ENCODE results near the gene CD276. TPM values are rescaled to one million over a fixed set of nuclear protein-coding genes. Genes with fewer than 3 reads are reported as not detected.
A peak's percentile ranks its signal among the peaks of the same experiment; 100 is the strongest.
"Not testable (repeated sequence)": the region's sequence is repeated elsewhere in the genome, so short reads cannot be mapped to it uniquely, and the experiment has no call there.

The CD276 gene
- total RNA-seq = 1 to 10 TPM; 1.6 to 2.1 TPM

DNA sequence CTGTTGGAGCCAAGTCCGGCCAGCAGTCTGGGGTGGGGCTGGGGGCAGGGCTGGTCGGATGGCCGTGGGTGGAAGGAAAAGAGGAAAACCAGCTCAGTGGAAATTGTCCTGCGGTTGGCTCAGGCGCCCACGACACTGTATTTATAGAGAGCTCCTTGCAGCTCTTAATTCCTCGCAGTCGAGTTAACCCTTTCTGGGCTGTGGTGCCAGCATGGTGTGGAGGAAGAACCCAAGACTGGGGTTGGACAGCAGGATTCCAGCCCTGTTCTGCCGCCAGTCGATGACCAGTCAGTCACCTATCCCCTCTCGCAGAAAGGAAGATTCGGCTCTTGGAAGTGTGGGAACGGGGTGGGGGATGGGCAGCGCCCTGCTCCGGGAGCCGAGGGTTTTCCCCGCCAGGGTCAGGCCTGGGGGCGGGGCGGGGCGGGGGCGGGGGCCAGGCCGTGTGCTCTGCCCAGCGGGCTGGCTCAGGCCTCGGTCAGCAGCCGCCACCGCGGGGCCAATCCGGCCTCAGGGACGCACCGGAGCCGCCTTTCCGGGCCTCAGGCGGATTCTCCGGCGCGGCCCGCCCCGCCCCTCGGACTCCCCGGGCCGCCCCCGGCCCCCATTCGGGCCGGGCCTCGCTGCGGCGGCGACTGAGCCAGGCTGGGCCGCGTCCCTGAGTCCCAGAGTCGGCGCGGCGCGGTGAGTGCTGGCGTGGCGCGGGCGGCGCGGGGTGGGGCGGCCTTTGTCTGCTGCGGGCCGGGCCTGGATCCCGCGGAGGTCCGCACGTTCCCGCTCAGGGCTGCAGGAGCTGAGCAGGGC lies at the start of gene CD276:
Gene CD276, plus strand, starts transcription at position 607 of the 804 bp plus-strand sequence. CDS start 15,257 bp downstream, outside the sequence.
- H3K27ac Mint-ChIP-seq = no peak within 1 kb of the TSS
- peaks cover 83% of the 10 kb centered on the region for H3K27me3 Mint-ChIP-seq
- peak within 1 kb of the TSS; percentile 72 for H3K4me3 Mint-ChIP-seq
- H3K4me1 Mint-ChIP-seq = peaks cover 16% of the 10 kb centered on the region
- peak; percentile 19 for DNase-seq
- H3K36me3 Mint-ChIP-seq = no peaks in the 10 kb centered on the region
- no peaks in the 10 kb centered on the region for H3K9me3 Mint-ChIP-seq

DNA sequence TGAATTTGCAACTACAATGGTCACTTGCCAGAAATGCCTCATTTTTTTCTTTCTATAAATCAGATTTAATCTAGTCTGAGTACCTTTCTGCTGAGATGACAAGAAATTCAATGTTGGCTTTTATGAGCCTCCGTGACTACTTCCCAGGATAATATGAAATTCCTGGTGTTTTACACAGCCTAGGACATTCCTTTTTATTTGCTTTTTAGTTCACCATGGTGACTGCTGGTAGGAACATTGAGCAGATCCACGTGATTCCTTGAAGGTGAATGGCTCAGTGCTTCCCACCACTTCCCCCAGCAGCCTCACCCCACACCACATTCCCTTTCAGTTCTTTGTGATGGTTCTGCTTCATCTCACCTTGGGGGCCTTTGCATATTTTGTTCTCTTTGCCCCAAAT lies 46.7 kb upstream of the CD276 start:
- Mint-ChIP-seq H3K4me1 (peaks cover 15% of the 10 kb centered on the region), H3K27ac (no peak overlapping the region), H3K9me3 (peaks cover 5% of the 10 kb centered on the region), H3K4me3 (no peak overlapping the region), H3K36me3 (no peaks in the 10 kb centered on the region), H3K27me3 (peaks cover 39% of the 10 kb centered on the region)
- no peak for DNase-seq

DNA sequence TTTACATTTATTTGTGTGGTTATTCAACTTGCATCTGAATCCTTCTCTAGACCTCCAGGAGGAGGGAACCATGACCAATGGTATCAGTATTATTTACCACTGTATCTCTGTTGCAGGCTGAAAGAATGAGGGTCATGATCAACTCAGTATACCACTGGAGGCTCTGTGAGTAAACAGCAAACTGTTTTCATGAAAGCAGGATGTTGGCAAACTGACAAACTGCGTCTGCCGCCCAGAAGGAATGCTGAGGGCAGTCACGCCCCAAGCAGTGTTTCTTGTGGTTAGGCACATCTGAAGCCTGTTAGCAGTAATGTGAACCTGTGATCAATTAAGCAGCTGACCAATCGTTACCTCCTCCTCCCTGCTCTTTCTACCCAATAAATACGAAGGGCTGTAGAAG lies 44.7 kb upstream of the CD276 start:
- H3K27me3 Mint-ChIP-seq = peaks cover 36% of the 10 kb centered on the region
- H3K9me3 Mint-ChIP-seq, DNase-seq, H3K4me3 Mint-ChIP-seq, H3K4me1 Mint-ChIP-seq, H3K36me3 Mint-ChIP-seq, H3K27ac Mint-ChIP-seq: not testable (repeated sequence)

DNA sequence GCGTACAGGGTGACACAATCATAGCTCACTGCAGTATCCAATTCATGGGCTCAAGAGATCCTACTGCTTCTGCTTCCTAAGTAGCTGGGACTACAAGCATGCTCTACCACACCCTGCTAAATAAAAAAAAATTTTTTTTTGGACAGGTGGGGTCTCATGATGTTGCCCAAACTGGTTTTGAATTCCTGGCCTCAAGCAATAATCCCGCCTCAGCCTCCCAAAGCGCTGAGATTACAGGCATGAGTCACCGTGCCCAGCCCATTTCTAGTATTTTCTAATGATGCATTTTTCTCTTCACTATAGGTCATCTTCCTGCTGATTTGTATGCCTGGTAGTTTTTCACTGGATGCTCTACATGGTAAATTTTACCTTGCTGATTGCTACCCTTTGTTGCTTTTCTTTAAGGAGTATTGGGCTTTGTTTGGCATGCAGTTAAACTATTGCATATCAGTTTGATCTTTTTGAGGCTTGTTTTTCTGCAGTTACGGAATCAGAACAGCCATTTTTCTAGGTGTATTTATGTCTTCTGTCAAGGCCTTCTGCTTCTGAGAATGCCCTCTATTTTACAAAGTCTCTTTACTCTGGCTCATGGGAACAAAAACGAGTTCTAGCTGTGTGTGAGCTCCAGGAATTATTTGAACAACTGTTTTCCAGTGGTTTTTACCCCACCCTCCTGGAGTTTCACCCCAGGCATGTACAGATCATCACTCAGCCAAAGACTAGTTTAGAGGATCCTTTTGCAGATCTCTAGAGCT lies 36.7 kb upstream of the CD276 start:
- Mint-ChIP-seq H3K27ac (no peak overlapping the region), H3K27me3 (peaks cover 18% of the 10 kb centered on the region), H3K4me1 (peaks cover 15% of the 10 kb centered on the region), H3K9me3 (peaks cover 7% of the 10 kb centered on the region), H3K4me3 (no peak overlapping the region), H3K36me3 (peaks cover 3% of the 10 kb centered on the region)
- no peak for DNase-seq

DNA sequence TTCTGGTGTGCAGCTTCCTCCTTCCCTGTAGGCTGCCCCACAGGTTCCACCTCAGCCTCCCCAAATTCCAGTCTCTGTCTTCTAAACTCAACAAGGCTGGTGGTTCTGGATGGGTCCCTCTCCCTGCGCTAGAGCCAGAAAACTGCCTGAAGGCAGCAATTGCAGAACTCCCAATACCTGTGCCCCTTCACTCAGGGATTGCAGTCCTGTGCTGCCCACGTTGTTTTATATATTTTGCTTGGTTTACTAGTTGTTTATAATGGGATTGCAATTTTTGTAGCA lies 36.2 kb upstream of the CD276 start:
- Mint-ChIP-seq H3K27ac (no peak overlapping the region), H3K4me3 (no peak overlapping the region), H3K9me3 (peaks cover 7% of the 10 kb centered on the region), H3K27me3 (peaks cover 20% of the 10 kb centered on the region), H3K36me3 (peaks cover 3% of the 10 kb centered on the region), H3K4me1 (peaks cover 15% of the 10 kb centered on the region)
- DNase-seq = no peak

DNA sequence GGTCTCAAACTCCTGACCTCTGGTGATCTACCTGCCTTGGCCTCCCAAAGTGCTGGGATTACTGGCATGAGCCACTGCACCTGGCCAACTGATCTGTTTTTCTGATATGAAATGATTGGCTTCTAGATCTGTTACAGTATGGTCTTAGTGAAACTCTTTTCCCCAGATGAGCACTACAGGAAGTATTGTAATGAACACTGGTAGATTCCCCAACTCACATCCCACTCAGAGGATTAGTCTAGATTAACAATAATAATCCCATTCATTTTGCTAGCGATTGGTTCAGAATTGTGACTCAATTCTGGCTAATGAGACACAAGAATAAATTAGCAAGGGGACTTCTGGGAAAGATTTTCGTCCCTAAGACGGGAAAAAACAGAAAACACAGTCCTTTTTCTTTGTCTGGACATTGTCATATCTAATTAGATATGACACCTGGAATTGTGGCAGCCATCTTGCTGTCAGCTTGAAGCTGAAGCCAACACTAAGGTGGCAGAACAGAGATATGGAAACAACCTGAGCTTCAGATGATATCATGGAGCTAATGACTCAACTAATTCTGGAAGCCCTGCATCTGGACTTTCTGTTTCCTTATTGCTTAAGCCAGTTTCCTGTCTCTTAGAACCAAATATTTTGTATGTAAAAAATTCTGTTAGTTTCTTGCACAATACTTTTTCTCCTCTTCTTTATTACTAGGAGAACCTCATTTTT lies 33.6 kb upstream of the CD276 start:
- Mint-ChIP-seq H3K27ac (peak overlapping the region; percentile 85), H3K4me1 (peaks cover 15% of the 10 kb centered on the region), H3K4me3 (peak overlapping the region; percentile 41), H3K9me3 (peaks cover 7% of the 10 kb centered on the region), H3K27me3 (peaks cover 27% of the 10 kb centered on the region), H3K36me3 (peaks cover 3% of the 10 kb centered on the region)
- peak; percentile 3 for DNase-seq

DNA sequence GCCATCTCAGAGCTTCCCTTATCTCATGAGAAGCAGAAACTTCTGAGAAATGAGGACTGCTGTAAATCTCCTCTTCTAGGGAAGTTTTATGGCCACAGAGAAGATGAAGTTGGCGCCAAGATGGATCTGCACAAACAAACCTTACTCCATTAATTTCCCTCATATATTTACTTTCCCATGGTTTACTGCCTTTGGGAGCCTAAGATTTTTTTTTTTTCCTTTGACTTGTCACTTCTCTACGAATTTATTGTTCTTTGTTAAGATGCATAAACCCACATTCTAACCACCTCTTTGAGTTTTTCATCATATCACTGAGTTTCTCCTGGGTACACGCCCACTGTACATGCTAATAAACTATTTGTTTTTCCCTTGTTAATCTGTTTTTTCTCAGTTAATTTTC lies 29.5 kb upstream of the CD276 start:
- Mint-ChIP-seq H3K9me3 (peaks cover 7% of the 10 kb centered on the region), H3K4me3 (no peak overlapping the region), H3K27me3 (peaks cover 42% of the 10 kb centered on the region), H3K36me3 (peaks cover 3% of the 10 kb centered on the region), H3K4me1 (peaks cover 15% of the 10 kb centered on the region), H3K27ac (no peak overlapping the region)
- DNase-seq = no peak

DNA sequence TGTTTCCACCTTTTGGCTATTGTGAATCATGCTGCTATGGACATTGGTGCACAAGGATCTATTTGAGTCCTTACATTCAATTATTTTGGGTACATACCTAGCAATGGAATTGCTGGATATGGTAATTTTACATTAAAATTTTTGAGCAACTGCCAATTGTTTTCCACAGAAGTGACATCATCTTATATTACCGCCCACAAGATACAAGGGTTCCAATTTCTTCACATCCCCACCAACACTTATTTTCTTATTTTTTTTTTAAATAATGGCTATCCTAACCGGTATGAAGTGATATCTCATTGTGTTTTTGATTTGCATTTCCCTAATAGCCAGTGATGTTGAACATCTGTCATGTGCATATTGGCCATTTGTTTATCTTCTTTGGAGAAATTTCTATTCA lies 28.5 kb upstream of the CD276 start:
- peaks cover 45% of the 10 kb centered on the region for H3K27me3 Mint-ChIP-seq
- no peak overlapping the region for H3K27ac Mint-ChIP-seq
- H3K4me3 Mint-ChIP-seq = no peak overlapping the region
- DNase-seq = no peak
- peaks cover 4% of the 10 kb centered on the region for H3K9me3 Mint-ChIP-seq
- H3K4me1 Mint-ChIP-seq = peaks cover 8% of the 10 kb centered on the region
- peaks cover 3% of the 10 kb centered on the region for H3K36me3 Mint-ChIP-seq

DNA sequence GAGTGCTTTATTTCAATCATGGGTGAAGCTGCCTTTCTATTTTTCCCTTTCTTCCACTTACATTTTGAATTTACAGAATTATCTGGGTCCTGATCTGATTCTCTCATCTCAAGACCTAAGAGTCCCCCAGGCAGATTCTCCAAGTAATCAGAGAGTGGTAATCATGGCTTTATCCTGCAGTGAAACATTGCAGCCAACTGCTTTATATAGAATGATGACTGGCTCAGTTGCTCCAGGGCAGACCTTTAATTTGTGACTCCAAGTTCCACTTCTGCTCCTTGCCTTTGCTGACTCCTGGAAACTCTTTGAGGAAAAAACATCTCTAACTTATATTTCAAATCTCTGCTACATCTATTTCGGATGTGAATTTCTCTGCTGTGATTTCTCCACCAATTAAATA lies 25.5 kb upstream of the CD276 start:
- Mint-ChIP-seq H3K9me3 (peaks cover 6% of the 10 kb centered on the region), H3K4me3 (no peak overlapping the region), H3K27me3 (peaks cover 56% of the 10 kb centered on the region), H3K36me3 (no peaks in the 10 kb centered on the region), H3K4me1 (no peaks in the 10 kb centered on the region), H3K27ac (no peak overlapping the region)
- DNase-seq = no peak

DNA sequence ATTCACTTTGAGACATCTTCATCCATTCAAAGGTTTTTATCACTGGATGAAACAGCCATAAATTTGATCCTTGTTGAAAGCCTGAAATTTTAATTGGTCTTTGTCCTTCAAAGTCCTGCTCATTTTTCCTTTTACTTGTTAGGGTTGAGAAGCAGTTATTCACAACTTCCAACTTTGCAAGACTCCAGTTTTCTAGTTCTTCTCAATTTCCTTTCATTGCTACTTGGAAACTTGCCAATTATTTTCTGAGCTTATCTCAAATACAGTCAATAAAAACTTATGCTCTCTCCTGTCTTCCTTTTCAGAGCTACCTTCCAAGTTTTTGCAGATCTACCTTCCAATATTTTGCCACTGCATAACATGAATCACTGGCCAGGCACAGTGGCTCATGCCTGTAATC lies 23.7 kb upstream of the CD276 start:
- Mint-ChIP-seq H3K36me3 (no peaks in the 10 kb centered on the region), H3K9me3 (peaks cover 6% of the 10 kb centered on the region), H3K27ac (no peak overlapping the region), H3K27me3 (peaks cover 49% of the 10 kb centered on the region), H3K4me3 (no peak overlapping the region), H3K4me1 (no peaks in the 10 kb centered on the region)
- no peak for DNase-seq

DNA sequence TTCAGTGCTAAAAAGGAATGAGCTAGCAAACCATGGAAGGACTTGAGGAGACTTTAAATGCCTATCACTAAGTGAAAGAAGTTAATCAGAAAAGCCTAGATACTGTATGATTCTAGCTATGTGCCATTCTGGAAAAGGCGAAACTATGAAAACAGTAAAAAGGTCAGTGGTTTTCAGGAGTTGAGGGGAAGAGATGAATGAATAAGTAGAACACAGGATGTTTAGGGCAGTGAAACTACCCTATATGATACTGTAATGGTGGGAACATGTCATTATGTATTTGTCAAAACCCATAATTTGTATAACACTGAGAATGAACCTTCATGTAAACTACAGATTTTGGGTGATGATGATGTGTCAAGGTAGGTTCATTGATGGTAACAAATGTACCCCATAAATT lies 9.6 kb upstream of the CD276 start:
- Mint-ChIP-seq H3K4me1 (peaks cover 3% of the 10 kb centered on the region), H3K36me3 (no peaks in the 10 kb centered on the region), H3K27ac (no peak overlapping the region), H3K27me3 (peaks cover 41% of the 10 kb centered on the region), H3K9me3 (peaks cover 1% of the 10 kb centered on the region), H3K4me3 (no peak overlapping the region)
- no peak for DNase-seq

DNA sequence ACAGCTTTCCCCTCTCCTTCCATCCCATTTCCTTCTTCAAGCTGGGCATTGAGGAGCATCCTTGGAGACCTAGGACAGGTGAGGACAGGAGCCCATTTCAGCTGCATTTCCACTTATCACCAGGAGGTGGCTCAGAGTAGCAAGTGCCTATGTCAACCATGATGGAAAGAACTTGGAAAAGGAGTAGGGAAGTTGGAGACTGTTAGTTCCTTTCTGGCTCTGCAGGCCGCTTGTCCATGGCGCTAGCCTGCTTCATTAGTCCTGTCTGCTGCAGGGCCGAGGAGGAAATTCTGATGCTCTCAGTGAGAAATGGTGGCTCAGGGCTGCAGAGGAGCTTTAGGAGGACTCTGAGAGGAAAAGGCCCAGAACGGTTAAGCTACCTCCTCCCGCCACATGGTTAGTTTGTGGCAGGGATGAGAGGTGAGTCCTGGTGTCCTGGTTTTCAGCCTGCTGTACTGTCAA lies 7.0 kb upstream of the CD276 start:
- peaks cover 45% of the 10 kb centered on the region for H3K27me3 Mint-ChIP-seq
- peak; percentile 31 for DNase-seq
- peaks cover 8% of the 10 kb centered on the region for H3K4me1 Mint-ChIP-seq
- H3K4me3 Mint-ChIP-seq = no peak overlapping the region
- no peaks in the 10 kb centered on the region for H3K36me3 Mint-ChIP-seq
- no peaks in the 10 kb centered on the region for H3K9me3 Mint-ChIP-seq
- no peak overlapping the region for H3K27ac Mint-ChIP-seq

DNA sequence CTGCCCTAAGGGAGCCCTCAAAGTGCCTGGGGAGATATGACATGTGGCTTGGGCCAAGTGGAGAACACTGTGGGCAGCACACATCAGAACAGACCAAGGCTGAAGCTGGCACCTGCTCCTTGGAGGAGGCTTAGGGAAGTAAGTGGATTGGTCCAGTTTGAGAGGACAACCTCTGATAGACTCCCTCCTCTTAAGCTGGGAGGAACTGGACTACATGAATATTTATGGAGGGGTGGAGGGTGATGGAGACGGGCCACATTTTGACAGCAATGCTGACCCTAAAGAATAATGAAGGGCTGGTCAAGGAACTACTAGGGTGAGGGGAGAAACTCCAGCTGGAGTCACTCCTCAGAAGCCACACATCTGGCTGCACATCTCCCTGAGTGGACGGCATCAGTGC lies 6.5 kb upstream of the CD276 start:
- no peak for DNase-seq
- Mint-ChIP-seq H3K27ac (no peak overlapping the region), H3K4me3 (no peak overlapping the region), H3K4me1 (peaks cover 9% of the 10 kb centered on the region), H3K36me3 (no peaks in the 10 kb centered on the region), H3K27me3 (peaks cover 51% of the 10 kb centered on the region), H3K9me3 (no peaks in the 10 kb centered on the region)

DNA sequence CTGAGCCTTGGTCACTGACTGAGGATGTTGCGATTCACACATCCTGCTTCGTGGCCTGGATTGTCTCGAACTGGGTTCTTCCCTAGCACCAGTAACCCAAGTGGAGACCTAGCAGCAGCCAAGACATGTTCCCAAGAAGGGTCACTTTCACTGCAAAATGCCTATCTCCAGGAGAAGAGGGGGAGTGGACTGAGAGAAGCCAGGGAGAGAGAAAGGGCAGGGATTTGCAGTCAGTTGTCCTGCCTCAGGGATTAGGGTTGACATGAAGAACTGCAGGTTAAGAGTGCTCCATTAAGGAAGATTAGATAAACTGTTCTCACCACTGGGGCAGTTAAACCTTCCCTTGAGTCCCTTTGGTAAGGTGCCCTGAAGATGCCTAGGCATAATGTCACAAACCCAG lies 5.7 kb upstream of the CD276 start:
- Mint-ChIP-seq H3K27me3 (peaks cover 52% of the 10 kb centered on the region), H3K27ac (no peak overlapping the region), H3K4me3 (no peak overlapping the region), H3K4me1 (peaks cover 12% of the 10 kb centered on the region), H3K9me3 (no peaks in the 10 kb centered on the region), H3K36me3 (no peaks in the 10 kb centered on the region)
- DNase-seq = no peak

DNA sequence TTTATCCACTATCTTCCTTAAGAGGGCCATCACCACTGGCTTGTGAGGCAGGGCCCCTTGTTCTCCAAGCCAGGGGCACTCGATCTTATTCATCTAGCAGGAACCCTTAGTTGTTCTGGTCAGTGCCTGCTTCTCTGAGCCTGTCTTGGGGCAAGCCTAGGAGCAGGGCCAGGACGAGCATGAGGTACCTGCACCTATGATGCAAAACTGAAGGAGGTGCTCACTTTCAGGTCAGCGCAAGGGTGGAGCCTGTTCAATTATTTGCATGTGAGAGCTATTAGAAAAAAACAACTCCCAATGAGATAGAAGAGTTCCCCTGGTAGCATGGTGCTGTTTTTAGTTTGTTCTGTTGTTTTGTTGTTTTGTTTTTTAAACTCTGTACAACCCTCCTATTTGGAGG lies 5.0 kb upstream of the CD276 start:
- Mint-ChIP-seq H3K27me3 (peaks cover 53% of the 10 kb centered on the region), H3K4me3 (no peak overlapping the region), H3K27ac (no peak overlapping the region), H3K36me3 (no peaks in the 10 kb centered on the region), H3K4me1 (peaks cover 16% of the 10 kb centered on the region), H3K9me3 (no peaks in the 10 kb centered on the region)
- DNase-seq = no peak

Measured in activated naive CD8-positive, alpha-beta T cell treated with anti-CD3 and anti-CD28 coated beads for 36 hours (primary cell).